T47D (cell line): ENCODE results near the gene WHRN.

Experiments used
- DNase-seq, 2 experiments: peaks; one replicate each; pipeline versions ENCODE4 v3.0.0 to v3.0.0-alpha.2; 2011 to 2012; ENCODE audit warnings: low read depth in 1 of 2, low spot score in 1 of 2
- JUND ChIP-seq: IDR thresholded peaks from 2 replicates; pipeline ENCODE4 v1.6.1; 2012; ENCODE audit warnings: low read depth
- in situ Hi-C: cut with HindIII; loops from 2 replicates; pipeline ENCODE4 v1.10.0; 2016; ENCODE audit warnings: low sequenced_read_pairs, low pct_unique_long_range_greater_than_20kb

The WHRN gene

DNA sequence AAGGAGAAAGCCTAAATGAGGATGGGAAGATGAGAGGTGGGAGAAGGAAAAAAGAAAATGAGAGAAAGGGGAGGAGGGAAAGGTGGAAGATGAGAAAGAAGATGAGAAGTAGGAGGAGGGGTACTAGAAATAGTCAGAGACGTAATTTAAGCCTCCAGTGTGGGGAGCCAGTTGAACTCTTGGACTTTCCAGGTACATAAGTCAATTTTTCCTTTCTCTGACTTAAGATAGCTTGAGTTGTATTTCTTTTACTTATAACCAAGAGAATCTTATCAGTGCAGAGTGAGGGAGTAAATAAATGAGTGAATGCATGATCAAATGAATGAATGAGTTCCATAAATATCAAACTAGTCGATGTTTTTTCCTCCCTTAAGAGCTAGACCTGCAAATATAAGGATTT, 21.5 kb upstream of the WHRN start:
- no peak for DNase-seq
- TF ChIP-seq JUND: no peak
- in situ Hi-C loops: no loop called here

DNA sequence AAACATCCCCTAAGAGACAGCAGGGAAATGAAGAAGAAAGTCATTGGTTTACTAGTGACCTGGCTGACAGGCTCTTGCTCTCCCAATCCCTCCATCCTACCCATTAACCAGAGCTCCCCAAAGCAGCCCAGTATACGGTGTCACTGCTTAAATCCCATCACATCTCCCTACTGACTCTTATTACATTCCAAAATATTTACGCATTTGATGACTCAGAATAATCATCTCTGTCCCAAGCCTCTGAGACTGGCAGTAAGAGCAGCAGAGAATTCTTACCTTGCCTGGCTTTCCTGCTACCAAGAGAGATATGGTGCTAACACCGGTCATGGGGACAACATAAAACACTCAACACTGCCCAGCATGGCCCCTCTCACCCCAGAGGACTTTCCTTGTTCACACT, 20.2 kb upstream of the WHRN start:
- no peak for TF ChIP-seq JUND
- in situ Hi-C loops: no loop called here
- no peak for DNase-seq

DNA sequence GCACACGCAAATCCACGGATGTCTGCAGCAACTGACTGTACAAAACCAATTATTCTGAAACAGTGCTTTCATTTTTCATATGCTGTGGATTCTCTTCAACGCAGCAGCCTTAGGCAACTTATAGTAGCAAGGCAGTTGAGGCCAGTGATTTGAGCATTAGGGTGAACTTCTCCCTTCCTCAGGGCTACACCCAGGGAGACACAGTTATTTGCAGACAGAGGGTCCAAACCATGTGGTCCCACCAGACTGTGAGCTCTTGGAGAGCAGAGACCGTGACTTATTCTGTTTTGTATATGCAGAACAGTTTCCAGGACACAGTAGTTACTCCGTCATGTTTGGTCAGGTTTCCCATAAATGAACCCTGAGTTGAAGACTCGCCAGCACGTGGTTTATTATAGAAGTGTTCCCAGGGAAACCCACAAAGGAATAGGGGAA, 19.0 kb upstream of the WHRN start:
- no peak for TF ChIP-seq JUND
- DNase-seq: no peak
- in situ Hi-C loops: no loop called here

DNA sequence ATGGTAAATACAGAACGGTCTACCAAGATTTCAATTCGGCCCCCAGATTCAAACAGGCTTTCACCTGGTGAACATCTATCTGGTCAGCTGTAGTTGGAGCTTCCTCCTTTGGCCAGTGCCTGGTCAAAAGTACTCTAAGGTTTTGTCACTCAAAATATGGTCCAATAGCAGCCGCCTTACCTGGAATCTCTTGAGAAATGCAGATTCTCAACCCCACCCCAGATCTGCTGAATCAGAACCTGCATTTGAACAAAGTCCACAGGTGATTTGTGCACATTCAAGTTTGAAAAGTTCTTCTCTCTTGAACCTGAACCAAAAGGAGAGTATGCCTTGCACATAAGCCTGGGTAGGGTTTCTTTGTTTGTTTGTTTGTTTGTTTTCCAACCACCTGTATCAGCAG, 17.6 kb upstream of the WHRN start:
- no peak for DNase-seq
- in situ Hi-C loops: no loop called here
- no peak for TF ChIP-seq JUND

DNA sequence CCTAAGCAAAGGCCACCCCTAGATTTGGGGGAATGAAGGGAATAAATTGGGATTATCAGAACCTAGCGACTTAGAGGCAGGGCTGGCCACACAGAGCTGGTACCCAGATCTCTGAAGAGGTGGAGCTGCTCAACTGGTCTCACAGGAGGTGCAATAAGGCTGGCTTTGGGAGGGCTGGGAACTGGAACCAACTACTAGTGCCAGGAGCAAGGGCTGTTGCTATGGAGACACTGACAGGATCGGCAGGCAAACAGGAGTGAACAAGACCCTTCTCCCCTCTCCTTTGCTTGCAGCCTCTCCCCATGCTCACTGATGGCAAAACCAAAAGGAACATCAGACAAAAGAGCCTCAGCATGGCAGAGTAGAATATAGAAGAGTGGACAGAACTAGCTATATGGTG, 17.0 kb upstream of the WHRN start:
- in situ Hi-C loops: no loop called here
- no peak for DNase-seq
- TF ChIP-seq JUND: no peak

GRCh38 chr9:114521846-114522245, 16.6 kb upstream of the WHRN start:
- in situ Hi-C loops: no loop called here
- TF ChIP-seq JUND: no peak
- no peak for DNase-seq

DNA sequence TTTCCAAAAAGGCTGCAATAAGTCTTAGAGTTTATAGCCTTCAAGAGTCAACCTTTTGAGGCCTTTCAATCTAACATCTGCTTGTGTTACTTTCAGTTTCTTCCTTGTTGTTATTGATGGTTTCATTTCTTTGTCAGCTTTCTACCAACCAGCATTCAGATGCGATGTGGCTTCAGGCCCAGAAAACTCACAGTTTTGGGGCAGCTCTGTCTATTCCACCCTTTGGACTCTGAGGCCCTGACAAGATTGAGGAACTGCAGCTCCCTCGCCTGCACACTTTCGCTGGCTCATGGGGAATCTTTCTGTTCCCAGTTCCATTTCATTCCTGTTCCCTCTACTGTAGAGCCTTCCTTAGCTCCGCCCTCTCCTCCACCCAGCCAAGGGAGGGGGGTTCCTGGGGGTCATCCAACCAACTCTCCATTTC, 13.3 kb upstream of the WHRN start:
- in situ Hi-C loops: no loop called here
- DNase-seq: no peak
- TF ChIP-seq JUND: no peak

- no peak for DNase-seq
- in situ Hi-C loops: no loop called here
- no peak for TF ChIP-seq JUND
Measured at GRCh38 chr9:114518120-114518519, 12.8 kb upstream of the WHRN start.

DNA sequence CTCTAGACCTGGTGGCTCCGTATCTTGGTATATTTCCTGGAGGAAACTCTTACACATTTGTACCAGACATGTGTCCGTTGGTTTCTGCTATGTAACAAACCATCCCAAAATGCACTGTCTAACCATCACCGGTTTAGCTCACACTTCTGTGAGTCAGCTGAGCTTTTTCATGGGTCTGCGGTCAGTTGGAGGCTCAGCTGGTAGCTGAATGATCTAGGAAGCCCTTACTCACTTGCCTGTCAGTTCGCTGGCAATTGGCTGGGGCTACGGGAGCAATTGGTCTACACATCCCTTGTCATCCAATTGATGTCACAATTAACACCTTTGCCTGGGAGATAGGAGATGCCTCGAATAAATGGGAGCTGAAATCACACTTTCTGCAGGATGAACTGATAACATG, 11.6 kb upstream of the WHRN start:
- DNase-seq: no peak
- no peak for TF ChIP-seq JUND
- in situ Hi-C loops: no loop called here

- in situ Hi-C loops: no loop called here
- DNase-seq: no peak
- no peak for TF ChIP-seq JUND
Measured at GRCh38 chr9:114515528-114515927, 10.3 kb upstream of the WHRN start.

- DNase-seq: no peak
- TF ChIP-seq JUND: no peak
- in situ Hi-C loops: no loop called here
Measured at GRCh38 chr9:114513959-114514267, 8.6 kb upstream of the WHRN start.

- in situ Hi-C loops: no loop called here
- TF ChIP-seq JUND: no peak
- DNase-seq: no peak
Measured at GRCh38 chr9:114513055-114513958, 8.0 kb upstream of the WHRN start.

- no peak for TF ChIP-seq JUND
- in situ Hi-C loops: no loop called here
- no peak for DNase-seq
Measured at GRCh38 chr9:114511978-114512874, 7.0 kb upstream of the WHRN start.

- in situ Hi-C loops: no loop called here
- TF ChIP-seq JUND: no peak
- peak; percentile 74 to 77 for DNase-seq
Measured at GRCh38 chr9:114507726-114508125, 2.5 kb upstream of the WHRN start.
